ENCODE results near the gene ARHGEF37.

- no peak for TF ChIP-seq CTCF (IDR thresholded peaks at IDR 0.05)
- no peak for TF ChIP-seq POLR2AphosphoS5 (IDR thresholded peaks at IDR 0.05)
- no peak for TF ChIP-seq POLR2A (IDR thresholded peaks at IDR 0.05)
- TF ChIP-seq EP300 (IDR thresholded peaks at IDR 0.05) = no peak
Measured at GRCh38 chr5:149635394-149635793, 54.1 kb downstream of the ARHGEF37 start.
